K562 (cell line): ENCODE results near the gene GPD2. TPM values are rescaled to one million over a fixed set of nuclear protein-coding genes. Genes with fewer than 3 reads are reported as not detected.

Source experiments
- BRD4 ChIP-seq: fragments of 200-600 bp; sonication (generic); IDR thresholded peaks from 2 replicates; pipeline ENCODE4 v1.6.1; 2017; ENCODE audit warnings: inconsistent platforms
- CTCF ChIP-seq, 3 experiments: IDR thresholded peaks in 2 of 3; conservative IDR thresholded peaks in 1 of 3; 2 replicates each; pipeline ENCODE4 v1.5.1; 2011 to 2012; ENCODE audit warnings: low read length in 3 of 3, mild to moderate bottlenecking in 3 of 3, control low read depth in 2 of 3, improper control_type of control experiment in 1 of 3, inconsistent platforms in 1 of 3, low read depth in 1 of 3, mixed read lengths in 1 of 3, moderate library complexity in 1 of 3; ENCODE audit not compliant: insufficient read depth in 2 of 3
- DACH1 ChIP-seq: fragments of 450-650 bp; IDR thresholded peaks from 2 replicates; pipeline ENCODE4 v1.6.1; 2018; ENCODE audit not compliant: partially characterized antibody
- DEAF1 ChIP-seq: fragments of 450-650 bp; formaldehyde crosslinking; IDR thresholded peaks from 2 replicates; pipeline ENCODE4 v1.4.0; 2020; ENCODE audit warnings: mild to moderate bottlenecking, moderate library complexity
- DPF2 ChIP-seq: fragments of 450-650 bp; IDR thresholded peaks from 2 replicates; pipeline ENCODE4 v1.6.1; 2016
- EGR1 ChIP-seq: fragments of 450-650 bp; conservative IDR thresholded peaks from 2 replicates; pipeline ENCODE4 v1.6.1; 2017; ENCODE audit warnings: mild to moderate bottlenecking
- NELFE ChIP-seq: IDR thresholded peaks from 2 replicates; pipeline ENCODE4 v1.6.1; 2011; ENCODE audit warnings: mild to moderate bottlenecking; ENCODE audit not compliant: insufficient read depth, insufficient read length
- PKNOX1 ChIP-seq: fragments of 450-650 bp; IDR thresholded peaks from 2 replicates; pipeline ENCODE4 v1.6.1; 2016
- POLR2G ChIP-seq: fragments of 200-400 bp; formaldehyde crosslinking; IDR thresholded peaks from 2 replicates; pipeline ENCODE4 v1.6.1; 2017; ENCODE audit warnings: low read depth, mild to moderate bottlenecking, antibody characterized with exemption, low read length, moderate library complexity
- RFX1 ChIP-seq: fragments of 450-650 bp; IDR thresholded peaks from 2 replicates; pipeline ENCODE4 v1.6.1; 2016; ENCODE audit warnings: mild to moderate bottlenecking, moderate library complexity
- SIRT6 ChIP-seq: IDR thresholded peaks from one replicate; pipeline ENCODE4 v1.6.1; 2012; ENCODE audit warnings: low read depth, mild to moderate bottlenecking, control low read depth, inconsistent platforms, low read length, moderate library complexity
- TARDBP ChIP-seq: fragments of 450-650 bp; IDR thresholded peaks from 2 replicates; pipeline ENCODE4 v1.6.1; 2016
- TCFL5 ChIP-seq: fragments of 250-450 bp; sonication (Bioruptor Pico); conservative IDR thresholded peaks from 2 replicates; pipeline ENCODE4 v1.6.1; 2021; ENCODE audit warnings: mild to moderate bottlenecking, moderate library complexity, matching md5 sums
- ZNF449 ChIP-seq: fragments of 250-450 bp; sonication (Bioruptor Pico); IDR thresholded peaks from 2 replicates; pipeline ENCODE4 v1.8.0; 2022; ENCODE audit warnings: moderate library complexity, mild to moderate bottlenecking, inconsistent platforms
- polyA plus RNA-seq, 8 experiments: library from polyadenylated mRNA; depleted of rRNA in 4 of 8; stranded (reverse) in 5 of 8; unstranded in 3 of 8; fragments of >200 nt; fragmentation: Nextera tagmentation in 2 of 8; fragmentation: Illumina TruSeq in 1 of 8; extraction: Ambion mirVana in 2 of 8; extraction: Trizol in 1 of 8; gene quantifications; 2 replicates each; pipeline versions ENCODE4 v1.2.1 to v1.2.3, GENCODE V29; 2011 to 2014; ENCODE audit warnings: inconsistent platforms in 1 of 8, missing spikeins in 1 of 8
- total RNA-seq, 7 experiments: library from RNA; depleted of rRNA in 6 of 7; stranded (reverse); fragments of >200 nt in 6 of 7; fragmentation: Illumina TruSeq in 2 of 7; extraction: Trizol in 2 of 7; gene quantifications; 2 replicates each; pipeline versions ENCODE4 v1.2.1 to v1.2.3, GENCODE V29; 2011 to 2021; ENCODE audit warnings: low replicate concordance in 1 of 7

GPD2 gene
- total and polyA plus RNA-seq, 9 of the 15 experiments (the other 6 are each of a cell fraction or from before 2014, with no cell fraction given): 5.2 to 39.2 (median 19.0) TPM

GRCh38 chr2:156589381-156590079 lies 153.4 kb downstream of the GPD2 start (continued):
- TF ChIP-seq CTCF (IDR thresholded peaks at IDR 0.05 in 2 of 3, conservative IDR thresholded peaks at IDR 0.05 in 1 of 3; ENCODE audit: insufficient read depth in 2 of 3, low read depth in 1 of 3, low read length in 3 of 3) (peak; percentile 38 to 78 (median 61); a peak in 5 of 6 replicates), DEAF1 (CRISPR knock-in tag) (peak; percentile 74), DACH1 (peak; percentile 21), EGR1 (0 out of 2 replicates have a peak, but pooled peaks have one; percentile 18), TCFL5 (CRISPR knock-in tag) (no peak), PKNOX1 (peak; percentile 88), ZNF449 (no peak), POLR2G (no peak), BRD4 (no peak), DPF2 (no peak), TARDBP (no peak), RFX1 (no peak), SIRT6 (no peak), NELFE (no peak)
